ENCODE data around the gene CDK17.
"Not testable (repeated sequence)": the region's sequence is repeated elsewhere in the genome, so short reads cannot be mapped to it uniquely, and the experiment has no call there.

Gene CDK17

DNA sequence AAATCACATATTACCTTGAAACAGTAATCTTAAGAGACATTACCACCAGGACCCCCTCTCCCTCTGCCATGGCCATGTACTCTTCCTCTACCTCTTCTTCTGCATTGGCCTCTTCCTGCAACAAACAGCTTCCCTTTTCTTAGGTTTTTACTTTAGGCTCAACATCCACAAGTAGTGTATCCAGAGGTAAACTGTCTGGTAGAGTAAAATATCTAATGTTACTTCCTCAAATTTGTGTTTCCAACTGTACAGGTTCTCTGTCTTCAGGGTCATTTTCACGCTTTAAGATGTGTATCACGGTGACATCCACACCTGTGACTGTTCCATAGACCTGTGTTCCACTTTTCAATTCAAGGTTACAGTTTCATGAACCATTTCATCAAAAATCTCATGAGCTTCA lies 13.4 kb downstream of the CDK17 start:
- peak; percentile 23 for DNase-seq

DNA sequence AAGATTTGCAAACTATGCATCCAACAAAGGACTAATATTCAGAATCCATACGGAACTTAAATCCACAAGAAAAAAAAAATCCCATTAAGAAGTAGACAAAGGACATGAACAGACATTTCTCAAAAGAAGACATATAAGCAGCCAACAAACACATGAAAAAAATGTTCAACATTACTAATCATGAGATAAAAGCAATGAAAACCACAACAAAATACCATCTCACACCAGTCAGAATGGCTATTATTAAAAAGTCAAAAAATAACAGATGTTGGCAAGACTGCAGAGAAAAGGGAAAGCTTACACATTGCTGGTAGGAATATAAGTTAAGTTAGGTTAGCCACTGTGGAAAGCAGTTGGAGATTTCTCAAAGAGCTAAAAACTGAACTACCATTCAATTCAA lies 16.2 kb downstream of the CDK17 start:
- DNase-seq: no peak

DNA sequence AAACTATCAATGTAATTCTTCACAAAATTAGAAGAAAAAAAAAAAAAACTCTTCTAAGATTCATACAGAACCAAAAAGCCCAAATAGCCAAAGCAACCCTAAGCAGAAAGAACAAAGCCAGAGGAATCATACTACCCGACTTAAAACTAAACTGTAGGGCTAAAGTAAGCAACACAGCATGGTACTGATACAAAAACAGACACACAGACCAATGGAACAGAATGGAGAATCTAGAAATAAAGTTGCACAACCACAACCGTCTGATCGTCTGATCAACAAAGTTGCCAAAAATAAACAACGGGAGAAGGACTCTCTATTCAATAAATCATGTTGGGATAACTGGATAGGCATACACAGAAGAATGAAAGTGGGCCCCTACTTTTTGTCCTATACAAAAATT lies 16.9 kb downstream of the CDK17 start:
- no peak for DNase-seq

DNA sequence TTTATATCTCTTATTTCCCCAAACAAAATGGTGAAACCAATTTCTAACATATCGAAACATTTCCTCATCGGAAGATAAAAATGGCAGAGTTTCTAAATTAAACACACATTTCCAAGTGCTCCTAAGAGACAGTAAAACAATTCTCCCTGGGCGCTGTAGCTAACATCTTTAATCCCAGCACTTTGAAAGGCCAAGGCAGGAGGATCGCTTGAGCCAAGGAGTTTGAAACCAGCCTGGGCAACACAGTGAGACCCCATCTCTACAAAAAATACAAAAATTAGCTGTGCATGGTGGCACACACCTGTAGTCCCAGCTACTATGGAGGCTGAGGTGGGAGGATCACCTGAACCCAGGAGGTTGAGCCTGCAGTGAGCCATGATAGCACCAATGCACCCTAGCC lies 20.5 kb downstream of the CDK17 start:
- not testable (repeated sequence) for DNase-seq

DNA sequence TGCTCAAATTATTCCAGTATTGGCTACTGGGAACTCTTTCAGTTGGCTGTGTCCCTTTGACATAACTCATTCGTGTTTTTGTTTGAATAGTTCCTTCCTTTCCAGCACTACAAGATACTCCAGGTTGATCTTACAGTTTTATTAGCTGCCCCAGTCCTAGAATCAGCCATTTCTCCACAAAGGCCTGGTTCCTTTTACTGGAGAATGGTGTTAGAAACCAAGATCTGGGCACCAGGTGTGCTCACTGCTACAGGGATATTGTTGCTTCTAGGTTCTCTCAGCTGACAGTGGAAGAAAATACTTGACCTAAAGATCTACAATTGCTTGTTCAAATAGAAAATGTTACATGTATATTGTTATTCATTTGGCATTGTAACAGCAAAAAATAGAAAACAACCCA lies 21.9 kb downstream of the CDK17 start:
- no peak for DNase-seq

DNA sequence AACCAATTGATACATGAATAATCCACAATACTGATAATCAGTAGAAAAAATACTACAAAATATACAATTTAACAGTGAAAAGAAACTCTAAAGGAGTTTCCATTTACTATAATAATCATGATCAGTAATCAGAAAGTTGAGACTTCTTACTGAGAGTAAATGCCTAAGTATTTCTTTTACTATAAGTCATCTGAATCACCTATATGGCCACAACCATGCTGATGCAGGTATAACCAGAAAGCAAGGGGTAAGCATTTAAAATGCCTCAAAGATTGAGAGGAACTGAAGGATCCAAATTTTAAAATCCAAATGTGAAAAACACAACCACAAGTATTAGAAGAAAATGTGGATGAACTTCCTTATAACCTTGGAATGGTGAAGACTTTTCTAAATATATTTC lies 23.4 kb downstream of the CDK17 start:
- no peak for DNase-seq

DNA sequence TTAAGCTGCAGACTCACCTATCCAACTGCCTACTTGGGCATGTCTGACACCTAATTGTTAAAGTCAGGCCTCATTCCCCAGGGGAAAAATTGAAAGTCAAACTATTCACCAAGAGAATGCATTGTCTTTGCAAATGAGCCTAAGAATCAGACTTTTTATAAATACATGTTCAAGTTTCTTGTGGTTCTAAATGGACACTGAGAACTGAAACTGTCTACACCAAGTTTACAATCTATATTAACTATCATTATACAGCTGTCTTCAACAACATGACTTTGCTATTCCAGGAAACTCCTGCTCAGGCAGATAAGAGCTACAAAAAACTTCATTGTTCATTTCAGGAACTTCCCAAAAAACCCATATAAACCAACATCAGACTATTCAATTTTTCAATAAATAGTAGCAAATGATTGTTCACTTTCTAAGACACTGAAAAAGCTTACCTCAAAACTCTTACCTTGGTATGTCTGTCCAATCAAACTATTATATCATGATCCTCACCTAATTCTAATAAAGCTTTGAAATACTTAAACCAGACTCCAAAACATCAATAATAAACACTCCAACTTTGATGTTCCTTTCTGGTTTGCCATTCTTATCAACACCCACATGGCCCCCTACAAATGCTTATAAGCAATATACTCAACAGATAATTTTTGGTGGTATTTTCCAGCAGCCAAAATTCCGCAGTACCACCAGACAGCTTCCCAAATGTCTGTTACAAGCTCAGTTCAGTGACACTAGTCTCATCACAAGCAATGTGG lies 24.2 kb downstream of the CDK17 start:
- DNase-seq: peak; percentile 83

DNA sequence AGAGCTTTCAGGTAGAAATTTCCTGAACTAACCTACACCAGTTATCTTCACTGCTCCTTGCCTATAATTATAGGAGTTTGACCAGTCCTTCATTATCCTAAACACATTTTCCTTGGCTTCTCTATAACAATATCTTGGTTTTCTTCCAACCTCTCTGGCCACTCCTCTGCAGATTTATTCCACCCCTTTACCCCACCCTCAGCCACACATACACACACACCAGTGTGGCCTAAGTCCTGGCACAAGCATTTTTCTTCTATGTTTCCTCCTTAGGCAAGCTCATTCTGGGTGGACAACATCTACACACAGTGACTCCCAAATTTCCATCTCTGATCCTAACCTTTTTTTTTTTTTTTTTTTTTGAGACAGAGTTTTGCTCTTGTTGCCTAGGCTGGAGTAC lies 25.1 kb downstream of the CDK17 start:
- no peak for DNase-seq

DNA sequence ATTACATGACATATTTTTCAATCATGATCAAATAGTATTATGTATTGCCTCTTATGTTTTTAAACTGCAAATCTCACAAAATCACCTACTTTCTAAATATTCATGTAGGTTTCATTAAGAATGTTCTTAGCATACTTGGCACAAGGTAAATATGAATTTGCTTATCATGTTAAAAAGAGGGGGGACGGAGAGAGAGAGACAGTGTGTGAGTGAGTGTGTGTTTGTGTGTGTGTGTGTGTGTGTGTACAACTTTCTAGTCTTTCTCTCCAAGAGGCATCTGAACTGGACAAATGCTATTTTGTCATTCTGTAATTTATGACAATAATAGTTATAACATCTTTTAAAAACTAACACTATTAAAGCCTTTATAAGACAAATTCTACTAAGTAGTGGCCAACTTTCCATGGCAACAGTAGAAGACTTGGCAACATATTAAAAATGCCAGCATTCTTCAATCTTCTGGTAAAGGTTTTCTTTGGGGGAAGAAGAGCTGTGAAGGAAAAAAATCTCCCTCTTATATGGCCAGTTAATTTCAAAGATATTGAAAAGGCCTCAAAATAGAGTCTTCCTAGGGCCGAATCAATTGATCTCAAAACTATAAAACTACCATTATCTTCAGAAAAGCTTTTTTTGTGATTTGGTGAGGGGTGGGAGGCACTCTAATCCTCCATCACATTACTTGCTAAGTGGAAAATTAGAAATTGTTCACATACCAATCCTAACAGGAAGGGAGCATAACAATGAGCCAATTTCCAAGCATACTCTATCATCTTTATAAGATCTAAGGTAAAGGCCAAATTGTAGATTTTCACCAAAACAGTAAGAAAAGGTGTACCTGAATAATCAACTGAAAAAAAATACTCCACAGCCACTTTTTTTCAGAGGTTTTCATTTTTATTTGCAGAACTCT lies 28.2 kb downstream of the CDK17 start:
- peak; percentile 43 for DNase-seq

DNA sequence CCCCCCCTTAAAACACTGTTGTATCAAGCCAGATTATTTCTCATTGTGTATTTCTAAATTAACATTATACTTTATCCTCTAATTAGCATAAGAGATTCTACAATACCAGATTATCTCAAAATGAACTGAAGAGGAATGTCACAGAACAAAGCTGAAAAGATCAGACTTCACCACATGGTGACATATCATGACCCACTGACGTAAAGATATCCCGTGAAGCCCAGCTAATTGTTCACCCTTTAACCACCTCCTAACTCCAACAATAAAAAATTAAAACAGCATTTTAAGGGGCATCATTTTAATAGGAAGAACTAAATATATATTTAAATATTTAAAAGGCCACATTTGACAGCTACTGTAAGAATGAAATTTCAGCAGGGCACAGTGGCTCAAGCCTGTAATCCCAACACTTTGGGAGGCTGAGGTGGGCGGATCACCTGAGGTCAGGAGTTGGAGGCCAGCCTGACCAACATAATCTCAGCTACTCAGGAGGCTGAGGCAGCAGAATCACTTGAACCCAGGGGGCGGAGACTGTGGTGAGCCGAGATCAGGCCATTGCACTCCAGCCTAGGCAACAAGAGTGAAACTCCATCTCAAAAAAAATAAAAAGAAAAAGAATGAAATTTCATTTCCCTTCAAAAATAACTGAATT lies 29.0 kb downstream of the CDK17 start:
- DNase-seq: peak; percentile 74

DNA sequence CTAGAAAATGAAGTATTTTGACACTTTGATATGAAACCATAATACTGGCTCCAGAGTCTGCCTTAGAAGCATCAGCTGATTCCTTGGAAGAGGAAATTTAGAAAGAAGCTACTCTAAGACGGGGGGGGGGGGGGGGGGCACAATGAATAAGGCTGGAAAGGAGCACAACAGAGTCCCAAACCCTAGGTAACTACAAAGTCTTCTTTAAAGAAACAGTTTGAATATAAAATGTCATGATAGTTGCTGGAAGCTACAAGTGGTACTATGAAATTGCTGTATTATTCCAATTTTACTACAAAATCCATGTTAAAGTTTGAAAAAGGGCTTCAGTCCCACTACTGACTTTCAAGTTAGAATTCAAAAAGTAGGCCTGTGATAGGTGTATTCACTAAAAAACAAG lies 31.6 kb downstream of the CDK17 start:
- no peak for DNase-seq

DNA sequence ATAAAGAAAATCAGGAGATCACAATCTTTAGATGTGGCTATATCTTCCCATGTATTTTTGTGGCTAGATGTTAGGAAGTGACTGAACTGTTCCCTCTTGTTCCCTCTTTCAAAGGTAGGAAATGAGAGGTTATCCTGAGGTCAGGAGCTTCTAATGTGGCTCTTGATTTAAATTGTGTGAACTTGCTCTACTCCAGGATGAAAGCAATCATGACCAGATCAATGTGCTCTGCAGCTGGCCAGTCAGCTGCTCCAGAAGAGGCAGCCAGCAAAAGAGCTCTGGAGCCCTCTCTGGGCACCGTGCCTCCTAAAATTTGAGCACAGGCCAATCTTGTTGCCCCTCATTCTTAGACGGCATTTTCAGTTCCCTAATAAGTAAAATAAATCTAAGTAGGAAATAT lies 32.0 kb downstream of the CDK17 start:
- DNase-seq: no peak

DNA sequence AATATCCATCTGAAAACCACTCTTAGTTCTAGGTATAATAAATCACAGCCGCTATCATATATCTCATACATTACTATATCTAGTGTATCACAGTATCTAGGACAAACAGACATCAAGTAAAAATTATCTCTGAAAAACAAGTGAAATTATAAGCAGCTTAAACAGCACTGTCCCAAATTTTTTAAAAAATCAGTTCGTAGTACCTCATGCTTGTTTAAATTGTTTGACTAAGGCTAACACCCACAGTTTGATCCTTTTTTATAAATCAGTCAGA lies 33.9 kb downstream of the CDK17 start:
- DNase-seq: no peak

DNA sequence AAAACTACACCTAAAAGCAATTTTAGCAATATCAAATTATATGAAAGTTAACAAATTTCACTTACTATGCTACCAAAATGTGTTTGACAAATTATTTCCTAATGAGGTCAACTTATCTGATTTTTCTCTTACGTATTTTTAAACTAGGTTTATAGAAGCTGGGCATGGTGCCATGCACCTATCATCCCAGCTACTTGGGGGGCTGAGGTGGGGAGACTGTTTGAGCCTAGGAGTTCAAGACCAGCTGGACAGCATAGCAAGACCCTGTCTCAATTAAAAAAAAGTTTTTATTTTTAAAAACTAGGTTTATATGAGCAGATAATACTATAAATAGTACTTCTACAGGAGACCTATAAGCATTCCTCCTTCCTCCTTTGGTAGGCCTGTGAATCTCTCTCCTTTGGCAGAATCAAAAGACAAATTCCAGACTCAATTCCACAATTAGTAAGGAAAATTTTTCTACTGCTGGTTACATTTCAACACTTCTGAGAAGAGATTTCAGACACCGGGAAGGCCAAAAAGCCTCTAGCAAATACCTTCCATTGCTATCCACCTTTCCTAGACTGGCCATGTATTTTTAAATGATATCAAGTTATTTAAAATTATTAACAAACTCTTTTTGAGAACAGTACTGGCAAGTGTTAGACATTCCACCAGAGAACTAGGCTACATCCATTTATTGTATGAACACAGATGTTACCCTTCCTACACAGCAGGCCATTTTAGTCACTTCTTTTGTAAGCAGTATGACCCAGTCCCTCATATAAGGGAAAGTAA lies 34.4 kb downstream of the CDK17 start:
- no peak for DNase-seq

DNA sequence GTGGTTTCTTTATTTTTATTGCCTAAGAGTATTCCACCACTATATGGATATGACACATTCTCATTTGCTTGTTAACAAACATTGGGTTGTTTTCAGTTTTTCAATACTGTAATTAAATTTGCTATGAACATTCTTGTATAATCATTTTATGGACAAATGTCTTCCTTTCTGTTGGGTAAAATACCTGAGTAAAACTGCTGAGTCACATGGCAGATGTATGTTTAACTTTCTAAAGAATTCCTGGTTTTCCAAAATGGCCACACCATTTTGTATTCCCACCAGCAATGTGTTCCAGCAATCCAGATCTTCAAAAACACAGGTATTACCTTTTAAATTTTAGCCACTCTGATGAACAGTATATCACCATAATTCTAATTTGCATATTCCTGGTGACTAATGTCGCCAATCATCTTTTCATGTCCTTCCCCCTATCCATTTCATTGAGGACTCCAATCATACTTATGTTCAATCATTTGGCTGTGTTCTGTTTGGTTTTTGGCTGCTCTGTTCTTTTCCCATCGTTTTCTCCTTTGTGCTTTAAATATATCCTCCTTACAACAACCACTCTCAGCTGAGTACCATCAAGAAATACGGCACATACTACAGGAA lies 36.0 kb downstream of the CDK17 start:
- no peak for DNase-seq

DNA sequence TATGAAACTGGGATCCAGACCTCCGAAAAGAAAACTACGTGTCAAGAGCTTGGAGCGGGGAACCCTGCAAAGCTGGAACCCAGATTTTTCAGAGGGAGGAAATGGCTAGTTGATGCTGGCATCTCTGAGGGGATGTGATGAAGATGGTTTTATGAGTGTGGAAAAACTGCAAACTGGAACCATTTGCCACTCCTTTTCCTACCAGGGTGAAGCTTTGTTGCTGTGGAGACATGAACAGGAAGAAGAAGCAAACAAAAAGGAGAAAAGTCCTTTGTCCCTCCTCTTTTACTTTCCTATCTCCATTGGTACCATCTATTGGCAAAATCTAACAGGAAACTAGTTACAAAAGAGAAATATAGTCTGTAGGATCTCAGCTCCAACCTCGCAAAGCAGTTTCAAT lies 39.2 kb downstream of the CDK17 start:
- no peak for DNase-seq

DNA sequence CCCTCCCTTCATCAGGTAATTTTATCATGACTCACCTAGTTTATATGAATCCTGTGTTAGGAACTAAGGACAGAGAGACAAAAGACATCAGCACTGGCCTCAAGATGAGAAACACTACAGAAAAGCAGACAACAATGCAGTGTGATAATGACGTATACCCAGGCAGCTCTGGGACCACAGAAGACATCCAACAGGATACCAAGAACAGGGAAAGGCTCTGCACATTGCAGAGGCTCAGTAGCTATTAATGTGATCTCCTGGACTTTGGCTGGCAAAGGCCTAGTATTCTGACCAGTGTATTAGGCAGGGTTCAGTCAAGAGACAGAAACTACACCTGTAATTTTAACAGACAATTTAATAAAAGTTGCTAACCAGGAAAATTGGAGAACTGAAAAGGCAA lies 39.7 kb downstream of the CDK17 start:
- DNase-seq: no peak

DNA sequence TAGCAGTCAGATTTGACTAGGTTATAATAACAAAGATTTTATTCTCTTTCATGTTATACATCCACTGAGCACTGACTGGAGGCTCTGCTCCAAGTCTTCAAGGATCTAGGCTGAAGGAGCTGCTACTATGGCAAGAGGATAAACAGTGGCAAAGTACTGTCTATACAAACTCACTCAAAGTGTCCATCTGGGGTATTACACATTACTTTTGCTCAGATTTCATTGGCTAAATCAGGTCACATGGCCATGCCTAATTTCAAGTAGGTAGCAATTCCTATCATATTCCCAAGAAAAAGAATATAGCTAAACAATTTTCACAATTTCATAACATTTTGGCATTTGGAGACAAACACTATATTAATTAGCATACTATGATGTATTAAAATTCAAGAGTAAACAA lies 40.9 kb downstream of the CDK17 start:
- DNase-seq: peak; percentile 10

DNA sequence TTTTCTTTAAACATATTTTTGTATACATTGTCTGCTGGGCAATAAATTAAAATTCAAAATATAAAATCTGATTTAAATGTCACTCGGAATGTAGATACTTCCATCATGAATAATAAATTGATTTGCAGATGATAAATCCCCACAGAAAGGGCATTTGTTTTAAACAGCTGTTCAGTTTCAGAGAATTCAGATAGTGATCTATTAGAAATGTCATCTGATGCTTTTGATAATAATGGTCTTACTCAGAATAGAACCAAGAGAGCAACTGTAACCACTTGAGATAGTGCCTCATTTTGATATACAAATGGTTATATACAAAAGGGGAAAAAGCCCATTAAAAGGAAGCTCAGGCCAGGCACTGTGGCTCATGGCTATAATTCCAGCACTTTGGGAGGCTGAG lies 43.4 kb downstream of the CDK17 start:
- no peak for DNase-seq

DNA sequence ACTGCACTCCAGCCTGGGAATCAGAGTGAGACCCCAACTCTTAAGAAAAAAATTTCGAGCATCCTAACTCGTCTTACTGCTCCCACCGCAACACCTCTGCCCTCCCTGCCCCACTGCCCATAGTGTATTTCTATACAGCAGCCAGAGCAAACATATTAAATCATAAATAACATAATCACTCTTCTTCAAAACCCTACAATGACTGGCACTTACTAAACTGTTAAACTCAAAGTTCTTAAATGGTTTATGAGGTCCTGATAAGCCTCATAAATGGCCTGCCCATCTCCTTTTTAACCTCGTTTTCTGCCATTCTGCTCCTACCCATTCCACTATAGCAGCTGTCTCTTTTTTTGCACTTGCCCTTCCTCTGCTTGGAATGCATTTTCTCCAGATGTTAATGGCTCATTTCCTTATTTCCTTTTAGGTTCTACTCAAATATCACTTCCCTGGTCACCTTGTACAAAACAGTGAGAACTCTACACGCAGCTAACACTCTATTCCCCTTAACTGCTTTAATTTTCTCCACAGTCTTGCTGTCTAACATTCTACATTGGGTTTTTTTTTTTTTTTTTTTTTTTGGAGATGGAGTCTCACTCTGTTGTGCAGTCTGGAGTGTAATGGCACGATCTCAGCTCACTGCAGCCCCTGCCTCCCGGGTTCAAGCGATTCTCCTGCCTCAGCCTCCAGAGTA lies 45.2 kb downstream of the CDK17 start:
- no peak for DNase-seq

DNA sequence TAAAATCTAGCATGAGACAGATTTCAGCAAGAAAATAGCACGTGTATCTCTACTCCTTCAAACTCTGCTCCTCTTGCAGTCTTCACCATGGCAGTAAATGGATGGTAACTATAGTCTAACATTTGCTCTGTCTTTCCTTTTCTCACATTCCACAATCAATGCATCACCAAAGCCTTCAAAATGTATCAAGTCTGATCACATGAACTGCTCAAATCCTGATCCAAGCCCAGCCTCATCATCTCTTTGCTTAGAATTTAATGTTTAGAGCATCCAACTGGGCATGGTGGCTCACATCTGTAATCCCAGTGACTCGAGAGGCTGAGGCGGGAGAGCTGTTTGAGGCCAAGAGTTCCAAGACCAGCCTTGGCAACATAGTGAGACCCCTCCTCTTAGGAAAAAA lies 45.9 kb downstream of the CDK17 start:
- DNase-seq: no peak

DNA sequence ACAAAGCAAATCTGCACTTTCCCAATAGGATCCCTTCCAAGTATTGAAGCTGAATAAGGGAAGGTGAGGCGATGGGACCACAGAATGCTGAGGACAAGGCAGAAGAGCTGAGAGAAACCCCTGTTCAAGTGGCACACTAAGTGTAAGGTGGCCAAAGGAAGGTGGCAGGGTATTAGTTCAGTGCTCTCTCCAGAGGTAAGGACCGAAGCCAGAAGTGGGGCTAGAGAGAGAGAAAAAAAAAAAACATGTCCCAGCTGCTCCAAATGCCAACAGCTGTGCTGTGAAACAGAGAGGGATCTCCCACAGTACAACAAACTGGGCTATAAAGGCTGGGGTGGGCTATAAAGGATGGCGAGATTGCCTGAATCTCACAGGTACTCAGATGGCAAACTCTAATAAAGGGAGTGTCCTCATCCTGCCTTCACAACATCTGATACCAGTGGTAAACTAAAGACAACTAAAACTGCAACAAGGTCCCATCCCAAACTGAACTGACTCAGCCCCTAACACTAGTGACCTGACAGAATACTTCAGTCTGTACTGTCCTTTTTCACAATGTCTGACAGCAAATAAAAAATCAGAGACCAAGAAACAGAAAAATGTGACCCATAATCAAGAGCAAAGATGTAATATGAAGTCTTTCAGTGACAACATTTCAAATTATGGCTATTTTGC lies 47.9 kb downstream of the CDK17 start:
- DNase-seq: no peak
